ENCODE measurements around the gene CACNG3. TPM values are rescaled to one million over a fixed set of nuclear protein-coding genes. Genes with fewer than 3 reads are reported as not detected.

The CACNG3 gene
- total RNA-seq, 1 experiment from 2014 or later: not detected

DNA sequence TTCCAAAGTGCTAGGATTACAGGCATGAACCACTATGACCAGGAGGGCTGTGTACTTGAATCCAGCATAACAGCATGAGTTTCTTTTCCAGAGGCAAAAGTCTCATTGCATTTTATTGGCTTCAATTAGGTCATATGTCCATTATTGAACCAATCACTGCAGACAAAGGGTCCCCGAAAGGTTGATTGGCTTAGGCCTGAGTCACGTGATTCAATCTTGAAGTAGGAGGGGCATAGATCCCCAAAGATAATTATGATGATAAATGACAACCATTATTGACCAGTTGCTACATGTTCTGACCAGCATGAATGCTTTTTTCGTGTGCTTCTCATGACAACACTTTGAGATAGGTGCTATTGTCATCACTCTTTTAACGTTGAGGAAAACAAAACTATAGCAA lies 25.3 kb downstream of the CACNG3 start:
- Histone ChIP-seq H2AFZ (no peak overlapping the region), H3K79me2 (ENCODE audit: low read depth) (no peaks in the 10 kb centered on the region), H3K27ac (no peak overlapping the region), H3K4me2 (no peak overlapping the region), H3K9me3 (ENCODE audit: insufficient read depth, low read depth) (no peaks in the 10 kb centered on the region), H3K4me1 (replicated peaks; ENCODE audit: insufficient read depth) (no peaks in the 10 kb centered on the region), H4K20me1 (ENCODE audit: insufficient read depth) (no peaks in the 10 kb centered on the region), H3K9me2 (ENCODE audit: insufficient read depth) (no peaks in the 10 kb centered on the region), H3K36me3 (ENCODE audit: low read depth) (no peaks in the 10 kb centered on the region), H3F3A (ENCODE audit: insufficient read depth, low read depth) (no peaks in the 10 kb centered on the region), H3K4me3 (no peak overlapping the region), H3K27me3 (ENCODE audit: insufficient read depth, low read depth) (peaks cover 63% of the 10 kb centered on the region)
- ChIA-PET POLR2A (ENCODE audit: unreplicated experiment) (no interaction called here), CTCF (no interaction called here)
- DNase-seq: no peak
- TF ChIP-seq EZH2 (IDR thresholded peaks at IDR 0.05; ENCODE audit: low read depth): no peak
- TF ChIP-seq CTCF (conservative IDR thresholded peaks at IDR 0.05): no peak
- no TSS peak for BruUV-seq (replicated peaks)
- intact Hi-C loops (cut with micrococcal nuclease; ENCODE audit: unreplicated experiment): no loop called here

DNA sequence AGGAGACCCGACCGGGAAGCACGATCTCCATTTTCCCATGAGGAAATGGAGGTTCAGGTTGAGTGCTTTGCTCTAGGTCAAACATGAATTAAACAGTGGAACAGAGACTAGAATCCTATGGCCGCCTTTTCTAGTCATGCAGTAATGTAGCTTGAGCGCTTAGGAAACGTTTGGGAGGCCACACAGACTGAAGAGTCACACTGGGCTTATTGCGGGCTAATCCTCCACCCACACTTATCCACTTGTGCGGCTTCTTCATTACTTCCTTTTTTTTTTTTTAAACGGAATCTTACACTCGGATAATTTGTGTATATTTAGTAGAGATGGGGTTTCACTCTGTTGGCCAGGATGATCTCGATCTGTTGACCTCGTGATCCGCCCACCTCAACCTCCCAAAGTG lies 26.0 kb downstream of the CACNG3 start:
- Histone ChIP-seq H4K20me1 (ENCODE audit: insufficient read depth) (no peaks in the 10 kb centered on the region), H3K27ac (no peak overlapping the region), H3K27me3 (ENCODE audit: insufficient read depth, low read depth) (peaks cover 59% of the 10 kb centered on the region), H3K79me2 (ENCODE audit: low read depth) (no peaks in the 10 kb centered on the region), H3F3A (ENCODE audit: insufficient read depth, low read depth) (no peaks in the 10 kb centered on the region), H2AFZ (no peak overlapping the region), H3K4me3 (no peak overlapping the region), H3K4me2 (no peak overlapping the region), H3K9me2 (ENCODE audit: insufficient read depth) (no peaks in the 10 kb centered on the region), H3K36me3 (ENCODE audit: low read depth) (no peaks in the 10 kb centered on the region), H3K9me3 (ENCODE audit: insufficient read depth, low read depth) (no peaks in the 10 kb centered on the region), H3K4me1 (replicated peaks; ENCODE audit: insufficient read depth) (no peaks in the 10 kb centered on the region)
- intact Hi-C loops (cut with micrococcal nuclease; ENCODE audit: unreplicated experiment): no loop called here
- TF ChIP-seq EZH2 (IDR thresholded peaks at IDR 0.05; ENCODE audit: low read depth): no peak
- no peak for TF ChIP-seq CTCF (conservative IDR thresholded peaks at IDR 0.05)
- no peak for DNase-seq
- no TSS peak for BruUV-seq (replicated peaks)
- POLR2A ChIA-PET (ENCODE audit: unreplicated experiment): no interaction called here
- CTCF ChIA-PET: no interaction called here

GRCh38 chr16:24286741-24287405 lies 30.7 kb downstream of the CACNG3 start:
- no peak for DNase-seq
- BruUV-seq (replicated peaks): no TSS peak
- no peak overlapping the region for H3K4me3 ChIP-seq
- no peak overlapping the region for H2AFZ ChIP-seq
- ChIA-PET POLR2A (ENCODE audit: unreplicated experiment) (no interaction called here), CTCF (no interaction called here)
- H3K4me2 ChIP-seq: no peak overlapping the region
- H3F3A ChIP-seq (ENCODE audit: insufficient read depth, low read depth): no peaks in the 10 kb centered on the region
- H3K27me3 ChIP-seq (ENCODE audit: insufficient read depth, low read depth): peaks cover 32% of the 10 kb centered on the region
- TF ChIP-seq EZH2 (IDR thresholded peaks at IDR 0.05; ENCODE audit: low read depth): no peak
- no peak for TF ChIP-seq CTCF (conservative IDR thresholded peaks at IDR 0.05)
- intact Hi-C loops (cut with micrococcal nuclease; ENCODE audit: unreplicated experiment): no loop called here
- no peaks in the 10 kb centered on the region for H3K9me3 ChIP-seq (ENCODE audit: insufficient read depth, low read depth)
- no peaks in the 10 kb centered on the region for H4K20me1 ChIP-seq (ENCODE audit: insufficient read depth)
- no peak overlapping the region for H3K27ac ChIP-seq
- no peaks in the 10 kb centered on the region for H3K9me2 ChIP-seq (ENCODE audit: insufficient read depth)
- H3K4me1 ChIP-seq (replicated peaks; ENCODE audit: insufficient read depth): no peaks in the 10 kb centered on the region
- no peaks in the 10 kb centered on the region for H3K79me2 ChIP-seq (ENCODE audit: low read depth)
- no peaks in the 10 kb centered on the region for H3K36me3 ChIP-seq (ENCODE audit: low read depth)

All from PC-9 (cell line).